ENCODE measurements around the gene TCF7. TPM values are rescaled to one million over a fixed set of nuclear protein-coding genes. Genes with fewer than 3 reads are reported as not detected.

TCF7 gene
- polyA plus RNA-seq, 1 of the 3 experiments (the other 2 are of a cell fraction): 2.7 TPM

DNA sequence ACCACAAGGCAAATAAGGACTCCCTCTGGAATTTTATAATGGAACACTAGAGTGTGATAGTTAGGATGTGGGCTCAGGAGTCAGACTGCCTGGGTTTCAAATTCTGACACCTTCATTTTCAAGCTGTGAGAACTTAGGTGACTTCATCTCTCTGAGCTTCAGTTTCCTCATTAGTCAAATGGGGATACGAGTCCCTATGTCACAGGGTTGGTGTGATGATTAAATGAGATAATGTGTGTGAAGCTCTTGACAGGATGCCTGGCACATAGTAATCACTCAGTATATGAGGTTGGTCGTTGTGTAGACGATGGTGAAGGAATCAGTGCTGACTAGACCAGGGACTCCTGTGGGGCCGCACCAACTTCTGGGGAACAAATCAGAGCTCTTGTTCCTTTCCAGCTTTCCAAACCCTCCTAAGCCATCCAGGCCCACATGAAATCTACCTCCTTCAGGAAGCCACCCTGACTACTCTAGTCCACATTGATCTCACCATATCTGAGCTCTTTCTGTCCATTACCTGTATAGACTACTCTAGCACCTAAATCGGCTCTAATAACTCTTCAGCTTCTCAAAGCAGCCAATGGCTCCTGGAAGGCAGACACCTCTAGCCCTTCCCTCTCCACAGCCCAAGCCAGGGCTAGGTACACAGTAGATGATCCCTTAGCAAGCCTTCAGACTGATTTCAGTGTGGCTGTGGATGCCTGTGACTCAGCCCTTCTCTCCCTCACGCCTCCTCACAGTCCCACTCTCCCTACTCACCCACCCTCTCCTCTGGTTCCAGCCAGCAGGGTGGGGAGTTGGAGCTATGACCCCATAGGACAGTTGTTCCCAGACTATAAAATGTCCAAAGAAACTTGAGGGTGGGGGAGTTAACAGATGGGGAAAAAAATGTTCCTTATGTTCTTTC, 2.5 kb upstream of the TCF7 start:
- Histone ChIP-seq H3K9ac (no peak overlapping the region), H2AFZ (ENCODE audit: low read depth) (no peak overlapping the region), H3K4me3 (ENCODE audit: low read depth in 2 of 2, low read length in 1 of 2) (no peak overlapping the region), H3K27ac (ENCODE audit: low read depth in 2 of 2, low read length in 1 of 2) (peak overlapping the region in 1 of 2 experiments; percentile 67; a peak in 1 of 4 replicates), H3K9me3 (no peaks in the 10 kb centered on the region), H3K79me2 (ENCODE audit: insufficient read depth) (no peaks in the 10 kb centered on the region), H3K4me2 (no peak overlapping the region), H3K4me1 (ENCODE audit: control insufficient read depth in 1 of 2, insufficient read depth in 2 of 2, low read depth in 1 of 2, low read length in 1 of 2) (peaks cover 0 to 76% of the 10 kb centered on the region in 2 experiments; a peak in 3 of 4 replicates), H3K9me2 (no peaks in the 10 kb centered on the region), H3K27me3 (ENCODE audit: insufficient read depth) (no peaks in the 10 kb centered on the region), H4K20me1 (ENCODE audit: insufficient read depth) (no peaks in the 10 kb centered on the region), H3F3A (replicated peaks; ENCODE audit: insufficient read depth) (peaks cover 3% of the 10 kb centered on the region), H3K36me3 (replicated peaks in 1 of 2; ENCODE audit: control insufficient read depth in 1 of 2, insufficient read depth in 2 of 2, low read length in 1 of 2) (no peaks in the 10 kb centered on the region)
- TF ChIP-seq FOXM1 (IDR thresholded peaks at IDR 0.05; ENCODE audit: low read depth): no peak
- no peak for TF ChIP-seq CTCF (IDR thresholded peaks at IDR 0.05)
- TF ChIP-seq POLR2AphosphoS5 (IDR thresholded peaks at IDR 0.05; ENCODE audit: low read depth, low read length): no peak
- no peak for TF ChIP-seq RXRA (IDR thresholded peaks at IDR 0.05; ENCODE audit: borderline replicate concordance, low read depth)
- ChIA-PET POLR2A (no interaction called here), CTCF (interaction anchor here (0.9 to 3.4 kb wide), 4 partner anchors 10 to 18 kb away, joined by 3 to 15 read pairs (median 5); no protein-coding TSS in a partner anchor)
- no peak for DNase-seq
- WGBS (ENCODE audit: low lambda C conversion rate): 83% methylated on average over 6 of the region's 6 CpGs

DNA sequence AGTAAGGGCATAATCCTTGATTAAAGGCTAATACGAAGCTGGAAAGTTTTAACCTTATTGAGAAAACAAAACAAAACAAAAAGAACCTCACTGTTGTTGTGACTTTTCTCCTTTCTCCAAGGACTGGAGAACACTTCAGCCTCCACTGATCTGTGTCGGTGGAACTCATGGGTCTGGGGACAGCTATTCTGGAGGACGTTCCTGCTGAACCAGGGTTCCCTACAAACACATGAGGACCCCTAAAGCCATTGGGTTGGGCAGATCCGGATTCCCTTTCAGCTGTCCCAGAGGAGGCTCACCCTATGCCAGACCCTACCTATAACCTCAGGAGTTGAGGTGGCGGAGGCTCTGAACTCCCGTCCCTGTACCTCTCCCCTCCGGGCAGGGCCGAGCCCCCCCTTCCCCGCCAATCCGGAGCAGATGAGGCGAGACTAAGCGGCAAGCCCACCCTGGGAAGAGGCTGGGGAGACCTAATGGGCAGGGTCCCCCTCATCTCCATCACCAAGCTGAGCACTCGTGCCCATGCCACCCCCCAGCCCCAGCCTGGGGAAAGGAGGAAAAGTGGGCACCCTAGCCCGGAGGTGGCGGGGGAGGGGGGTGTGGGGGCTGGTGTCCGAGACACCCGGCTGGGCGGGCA, 1.6 kb upstream of the TCF7 start:
- no peak overlapping the region for H3K4me2 ChIP-seq
- CTCF ChIA-PET: interaction anchor here (3.4 kb wide), 1 partner anchor 10 kb away, joined by 15 read pairs; no protein-coding TSS in a partner anchor

GRCh38 chr5:134113363-134113889, 1.1 kb upstream of the TCF7 start:
- Histone ChIP-seq H3F3A (replicated peaks; ENCODE audit: insufficient read depth) (peaks cover 3% of the 10 kb centered on the region), H2AFZ (ENCODE audit: low read depth) (no peak overlapping the region), H3K27me3 (ENCODE audit: insufficient read depth) (no peaks in the 10 kb centered on the region), H3K36me3 (replicated peaks in 1 of 2; ENCODE audit: control insufficient read depth in 1 of 2, insufficient read depth in 2 of 2, low read length in 1 of 2) (no peaks in the 10 kb centered on the region), H3K79me2 (ENCODE audit: insufficient read depth) (no peaks in the 10 kb centered on the region), H3K9ac (no peak overlapping the region), H3K27ac (ENCODE audit: low read depth in 2 of 2, low read length in 1 of 2) (peak overlapping the region in 1 of 2 experiments; percentile 91; a peak in 1 of 4 replicates), H3K9me2 (no peaks in the 10 kb centered on the region), H3K4me3 (ENCODE audit: low read depth in 2 of 2, low read length in 1 of 2) (no peak overlapping the region), H3K4me1 (ENCODE audit: control insufficient read depth in 1 of 2, insufficient read depth in 2 of 2, low read depth in 1 of 2, low read length in 1 of 2) (peaks cover 0 to 76% of the 10 kb centered on the region in 2 experiments; a peak in 3 of 4 replicates), H3K4me2 (no peak overlapping the region), H3K9me3 (no peaks in the 10 kb centered on the region), H4K20me1 (ENCODE audit: insufficient read depth) (no peaks in the 10 kb centered on the region)
- ChIA-PET POLR2A (interaction anchor here (0.5 kb wide), 1 partner anchor 79 kb away, joined by 4 read pairs; no protein-coding TSS in a partner anchor), CTCF (interaction anchor here (1.5 to 3.4 kb wide), 3 partner anchors 11 to 27 kb away, joined by 4 to 15 read pairs (median 13); no protein-coding TSS in a partner anchor)
- WGBS (ENCODE audit: low lambda C conversion rate): 96% methylated on average over 29 of the region's 30 CpGs
- TF ChIP-seq USF1 (IDR thresholded peaks at IDR 0.05; ENCODE audit: borderline replicate concordance, low read depth): no peak
- TF ChIP-seq, protein P1, sequence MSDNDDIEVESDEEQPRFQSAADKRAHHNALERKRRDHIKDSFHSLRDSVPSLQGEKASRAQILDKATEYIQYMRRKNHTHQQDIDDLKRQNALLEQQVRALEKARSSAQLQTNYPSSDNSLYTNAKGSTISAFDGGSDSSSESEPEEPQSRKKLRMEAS (IDR thresholded peaks at IDR 0.05; ENCODE audit: low read depth): no peak
- TF ChIP-seq TCF12 (IDR thresholded peaks at IDR 0.05): no peak
- DNase-seq: no peak

More for the DNA sequence above, 1.6 kb upstream of the TCF7 start:
- POLR2A ChIA-PET: no interaction called here
- Histone ChIP-seq H3K9me3 (no peaks in the 10 kb centered on the region), H3K79me2 (ENCODE audit: insufficient read depth) (no peaks in the 10 kb centered on the region), H3K27me3 (ENCODE audit: insufficient read depth) (no peaks in the 10 kb centered on the region), H3K4me3 (ENCODE audit: low read depth in 2 of 2, low read length in 1 of 2) (no peak overlapping the region), H3K9ac (no peak overlapping the region), H3K4me1 (ENCODE audit: control insufficient read depth in 1 of 2, insufficient read depth in 2 of 2, low read depth in 1 of 2, low read length in 1 of 2) (peaks cover 0 to 79% of the 10 kb centered on the region in 2 experiments; a peak in 3 of 4 replicates), H3F3A (replicated peaks; ENCODE audit: insufficient read depth) (peaks cover 3% of the 10 kb centered on the region), H4K20me1 (ENCODE audit: insufficient read depth) (no peaks in the 10 kb centered on the region), H2AFZ (ENCODE audit: low read depth) (no peak overlapping the region), H3K27ac (ENCODE audit: low read depth in 2 of 2, low read length in 1 of 2) (no peak overlapping the region), H3K9me2 (no peaks in the 10 kb centered on the region), H3K36me3 (replicated peaks in 1 of 2; ENCODE audit: control insufficient read depth in 1 of 2, insufficient read depth in 2 of 2, low read length in 1 of 2) (no peaks in the 10 kb centered on the region)
- WGBS (ENCODE audit: low lambda C conversion rate): 91% methylated on average over 4 of the region's 18 CpGs
- no peak for TF ChIP-seq NFIC (IDR thresholded peaks at IDR 0.05; ENCODE audit: borderline replicate concordance)
- no peak for DNase-seq

Data from SK-N-SH (cell line).